GM12872 (cell line): ENCODE measurements around the gene C19orf73.

Experiments
- CTCF ChIP-seq: IDR thresholded peaks from 3 replicates; pipeline ENCODE4 v1.5.1; 2011; ENCODE audit warnings: low read depth, mild to moderate bottlenecking, low read length, moderate library complexity; ENCODE audit not compliant: insufficient read depth

The C19orf73 gene

DNA sequence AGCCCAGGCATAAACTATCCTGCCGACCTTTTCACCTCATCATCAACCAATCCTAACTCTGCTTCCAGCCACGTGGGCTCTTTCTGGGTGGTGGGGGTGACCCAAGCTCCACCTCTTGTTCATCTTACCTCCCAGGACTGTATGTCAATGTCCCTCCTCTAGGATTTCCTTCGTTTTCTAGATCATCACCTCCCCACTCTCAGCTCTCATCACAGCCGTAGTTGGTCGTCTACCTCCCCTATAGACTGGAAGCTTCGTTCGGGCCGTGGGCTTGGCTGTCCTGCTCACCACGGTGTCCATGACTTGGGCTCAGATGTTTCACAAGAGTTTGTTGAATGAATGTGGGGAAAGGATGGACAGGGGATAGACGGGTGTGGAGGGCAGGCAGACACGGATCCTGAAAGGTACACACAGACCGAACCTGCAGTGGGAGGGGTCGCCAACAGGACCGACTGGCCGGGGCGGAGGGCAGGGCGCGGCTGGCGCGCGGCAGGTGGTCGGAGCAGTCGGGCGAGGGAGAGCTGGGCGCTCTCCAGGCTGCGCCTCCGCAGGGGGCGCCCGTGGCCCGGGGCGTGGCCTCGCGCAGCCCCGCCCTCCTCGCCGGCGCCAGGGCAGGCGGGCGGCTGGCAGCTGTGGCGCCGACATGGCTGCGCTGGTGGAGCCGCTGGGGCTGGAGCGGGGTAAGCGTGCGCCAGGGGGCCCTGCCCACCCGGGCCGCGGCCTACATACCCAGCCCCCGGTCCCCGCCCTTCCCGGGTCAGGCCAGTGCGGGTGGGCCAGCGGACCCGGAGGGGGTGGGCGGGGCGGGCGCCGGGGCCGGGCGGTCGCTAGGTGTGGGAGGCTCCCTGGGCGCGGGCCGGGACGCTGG is 4.9 kb downstream of the C19orf73 start, which contains the start of gene LIN7B:
Gene LIN7B (plus strand): TSS at position 609 of the 868 bp plus-strand sequence. CDS start 35 bp downstream, at position 644.
- TF ChIP-seq CTCF: peak; percentile 63

- TF ChIP-seq CTCF: no peak
Measured at GRCh38 chr19:49111218-49111998, 7.5 kb downstream of the C19orf73 start.

GRCh38 chr19:49110567-49110966 is 8.4 kb downstream of the C19orf73 start:
- no peak for TF ChIP-seq CTCF

- no peak for TF ChIP-seq CTCF
Measured at GRCh38 chr19:49109569-49110233, 9.2 kb downstream of the C19orf73 start.

DNA sequence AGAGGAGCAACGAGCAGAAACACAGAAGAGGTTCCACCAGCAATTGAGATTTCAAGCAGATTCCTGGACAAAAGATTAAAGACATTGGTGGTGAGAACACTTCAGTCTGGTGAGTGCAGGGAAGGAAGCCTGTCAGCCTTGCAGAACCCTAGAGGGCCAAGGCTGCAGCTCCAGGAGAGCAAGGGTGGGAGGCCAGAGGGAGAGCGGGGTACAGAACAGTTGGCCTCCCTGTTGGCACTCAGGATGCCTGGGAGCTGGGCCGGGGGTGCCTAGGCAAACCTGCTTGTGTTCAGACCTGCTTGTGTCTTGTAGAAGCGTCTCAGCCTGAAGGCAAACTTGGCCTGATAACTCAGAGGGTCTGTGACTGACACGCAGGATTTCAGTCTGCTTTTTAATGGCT is 9.9 kb downstream of the C19orf73 start:
- no peak for TF ChIP-seq CTCF

DNA sequence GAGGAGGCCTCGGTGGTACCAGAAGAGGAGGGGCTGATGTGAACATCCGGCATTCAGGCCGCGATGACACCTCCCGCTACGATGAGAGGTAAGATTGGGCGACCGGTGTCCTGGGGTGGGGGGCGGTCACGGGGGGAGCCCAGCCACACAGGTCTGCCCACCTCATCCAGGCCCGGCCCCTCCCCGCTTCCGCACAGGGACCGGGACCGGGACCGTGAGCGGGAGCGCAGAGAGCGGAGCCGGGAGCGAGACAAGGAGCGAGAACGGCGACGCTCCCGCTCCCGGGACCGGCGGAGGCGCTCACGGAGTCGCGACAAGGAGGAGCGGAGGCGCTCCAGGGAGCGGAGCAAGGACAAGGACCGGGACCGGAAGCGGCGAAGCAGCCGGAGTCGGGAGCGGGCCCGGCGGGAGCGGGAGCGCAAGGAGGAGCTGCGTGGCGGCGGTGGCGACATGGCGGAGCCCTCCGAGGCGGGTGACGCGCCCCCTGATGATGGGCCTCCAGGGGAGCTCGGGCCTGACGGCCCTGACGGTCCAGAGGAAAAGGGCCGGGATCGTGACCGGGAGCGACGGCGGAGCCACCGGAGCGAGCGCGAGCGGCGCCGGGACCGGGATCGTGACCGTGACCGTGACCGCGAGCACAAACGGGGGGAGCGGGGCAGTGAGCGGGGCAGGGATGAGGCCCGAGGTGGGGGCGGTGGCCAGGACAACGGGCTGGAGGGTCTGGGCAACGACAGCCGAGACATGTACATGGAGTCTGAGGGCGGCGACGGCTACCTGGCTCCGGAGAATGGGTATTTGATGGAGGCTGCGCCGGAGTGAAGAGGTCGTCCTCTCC is 11.1 kb downstream of the C19orf73 start:
- TF ChIP-seq CTCF: no peak
